HG02885 (cell line): Measurements from ENCODE around the gene MGARP.

ENCODE experiments used
- ATAC-seq: cut with Tn5 transposase; IDR thresholded peaks from one replicate; pipeline ENCODE4 v1.9.1; 2021; ENCODE audit warnings: mild to moderate bottlenecking; ENCODE audit not compliant: unreplicated experiment, poor library complexity

Gene MGARP

DNA sequence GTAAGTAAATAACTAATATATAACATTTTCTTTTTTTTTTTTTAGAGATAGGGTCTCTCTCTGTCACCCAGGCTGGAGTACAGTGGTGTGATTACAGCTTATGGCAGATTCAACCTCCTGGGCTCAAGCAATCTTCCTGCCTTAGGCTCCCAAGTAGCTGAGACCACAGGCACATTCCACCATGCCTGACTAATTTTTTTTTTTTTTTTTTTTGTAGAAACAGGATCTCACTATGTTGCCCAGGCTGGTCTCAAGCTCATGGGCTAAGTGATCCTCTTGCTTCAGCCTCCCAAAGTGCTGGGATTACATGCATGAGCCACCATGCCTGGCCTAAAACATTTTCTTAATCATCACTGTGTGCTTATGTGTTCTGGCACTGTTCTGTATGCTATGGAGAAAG is 32.8 kb downstream of the MGARP start:
- no peak for ATAC-seq

DNA sequence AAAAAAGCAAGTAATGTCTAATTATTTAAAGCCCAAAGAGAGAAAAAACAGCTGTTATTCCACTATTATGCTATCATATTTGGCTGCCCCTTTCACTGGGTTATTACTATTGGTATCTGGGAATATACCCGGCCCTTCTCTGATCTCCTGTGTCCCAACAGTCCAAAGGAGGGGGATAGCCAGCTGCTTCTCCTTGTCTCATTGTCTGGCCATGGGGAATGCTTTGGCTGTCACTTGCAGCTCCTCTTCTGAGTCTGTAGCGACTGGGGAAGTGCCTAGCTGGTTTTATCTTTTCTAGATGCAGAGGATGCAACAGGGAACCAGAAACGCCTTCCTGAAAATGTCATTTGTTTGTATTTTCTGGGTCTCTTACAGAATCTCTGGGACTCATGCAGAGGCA is 33.9 kb downstream of the MGARP start:
- no peak for ATAC-seq

DNA sequence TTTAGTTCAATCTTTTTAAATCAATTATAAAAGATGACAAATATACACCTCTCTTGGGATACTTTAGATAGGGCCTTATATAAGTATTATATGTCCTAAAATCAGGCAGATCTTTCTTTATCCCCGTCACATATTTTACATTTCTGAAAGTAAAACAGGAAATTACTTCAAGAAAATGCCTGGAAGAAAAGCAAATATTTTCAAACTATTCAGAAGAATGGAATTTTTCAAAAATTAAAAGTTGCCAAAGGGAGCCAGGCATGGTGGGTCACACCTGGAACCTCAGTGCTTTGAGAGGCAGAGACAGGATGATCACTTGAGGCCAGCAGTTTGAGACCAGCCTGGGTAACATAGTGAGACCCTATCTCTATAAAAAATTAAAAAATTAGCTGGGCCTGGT is 34.4 kb downstream of the MGARP start:
- ATAC-seq = no peak

DNA sequence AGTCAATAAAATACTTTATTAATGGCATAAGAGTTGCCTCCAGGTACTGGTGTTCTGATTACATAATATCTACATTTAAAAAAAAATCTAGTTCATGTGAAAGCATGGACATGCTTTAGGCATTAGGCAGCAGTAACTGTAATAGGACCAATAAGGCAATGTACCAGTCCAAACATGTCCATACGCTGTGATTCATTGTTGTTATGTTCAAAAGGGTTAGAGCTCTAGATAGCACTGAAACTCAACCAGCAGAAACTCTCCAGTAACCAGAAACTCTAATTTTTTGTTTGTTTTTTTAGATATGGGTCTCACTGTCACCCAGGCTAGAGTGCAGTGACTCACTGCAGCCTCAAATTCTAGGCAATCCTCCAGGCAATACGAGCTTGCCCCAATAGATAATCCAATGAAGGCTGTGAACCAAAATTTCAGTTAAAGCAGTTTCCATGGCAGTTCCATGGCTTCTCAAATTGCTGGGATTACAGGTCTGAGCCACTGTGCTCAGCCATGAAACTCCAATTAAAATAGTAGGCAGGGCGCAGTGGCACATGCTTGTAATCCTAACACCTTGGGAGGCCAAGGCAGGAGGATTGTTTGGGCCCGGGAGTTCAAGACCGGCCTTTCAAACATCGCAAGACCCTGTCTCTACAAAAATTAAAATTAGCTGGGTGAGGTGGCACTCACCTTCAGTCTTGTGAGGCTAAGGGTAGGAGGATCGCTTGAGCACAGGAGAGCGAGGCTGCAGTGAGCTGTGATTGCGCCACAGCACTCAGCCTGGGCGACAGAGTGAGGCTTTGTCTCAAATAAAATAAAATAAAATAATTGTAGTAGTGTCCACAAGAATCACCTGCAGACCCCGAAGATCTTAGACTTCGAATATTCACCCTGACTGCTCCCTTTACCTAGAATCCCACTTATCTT is 36.3 kb downstream of the MGARP start:
- ATAC-seq = no peak

DNA sequence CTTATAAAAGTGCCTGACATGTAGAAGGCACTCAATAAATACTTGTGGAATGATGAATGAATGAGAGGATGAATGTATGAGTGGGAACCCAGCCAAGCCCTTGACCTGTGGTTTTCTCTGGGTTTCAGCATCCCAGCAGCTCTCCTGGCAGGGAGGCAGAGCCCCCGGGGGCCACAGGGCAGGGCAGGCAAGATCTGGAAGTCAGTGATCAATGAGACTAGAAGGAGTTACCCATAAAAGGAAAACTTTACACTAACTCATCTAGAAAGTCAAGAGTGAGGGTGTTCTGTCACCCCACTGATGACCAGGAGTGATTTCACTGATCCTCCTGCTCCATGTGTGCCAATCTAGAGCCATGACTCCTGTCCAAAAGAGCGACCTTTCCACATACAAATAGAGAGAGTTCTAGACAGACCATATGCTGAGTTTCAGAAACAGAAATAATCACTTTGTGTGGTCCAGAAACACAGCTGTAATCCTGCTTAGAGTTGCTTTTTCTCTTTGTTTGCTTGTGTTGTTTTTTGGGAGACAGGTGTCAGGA is 37.4 kb downstream of the MGARP start:
- ATAC-seq = no peak

DNA sequence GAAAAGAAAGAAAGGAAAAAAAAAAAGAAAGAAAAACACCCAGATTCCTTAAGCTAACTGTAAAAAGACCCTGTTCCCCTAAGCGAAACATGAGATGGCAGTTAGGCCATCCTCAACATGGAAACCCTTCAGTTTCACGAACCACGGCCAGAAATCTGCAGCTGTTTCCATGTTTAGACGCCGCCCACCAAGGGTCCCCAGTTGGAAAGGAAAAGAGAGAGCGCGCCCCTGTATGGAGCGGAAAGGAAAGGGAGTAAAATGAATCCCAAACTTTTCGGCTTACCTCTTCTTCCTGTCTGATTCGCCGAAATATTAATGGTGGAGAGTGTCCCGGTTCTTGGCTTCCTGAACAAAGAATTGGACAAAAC is 38.3 kb downstream of the MGARP start:
- no peak for ATAC-seq

DNA sequence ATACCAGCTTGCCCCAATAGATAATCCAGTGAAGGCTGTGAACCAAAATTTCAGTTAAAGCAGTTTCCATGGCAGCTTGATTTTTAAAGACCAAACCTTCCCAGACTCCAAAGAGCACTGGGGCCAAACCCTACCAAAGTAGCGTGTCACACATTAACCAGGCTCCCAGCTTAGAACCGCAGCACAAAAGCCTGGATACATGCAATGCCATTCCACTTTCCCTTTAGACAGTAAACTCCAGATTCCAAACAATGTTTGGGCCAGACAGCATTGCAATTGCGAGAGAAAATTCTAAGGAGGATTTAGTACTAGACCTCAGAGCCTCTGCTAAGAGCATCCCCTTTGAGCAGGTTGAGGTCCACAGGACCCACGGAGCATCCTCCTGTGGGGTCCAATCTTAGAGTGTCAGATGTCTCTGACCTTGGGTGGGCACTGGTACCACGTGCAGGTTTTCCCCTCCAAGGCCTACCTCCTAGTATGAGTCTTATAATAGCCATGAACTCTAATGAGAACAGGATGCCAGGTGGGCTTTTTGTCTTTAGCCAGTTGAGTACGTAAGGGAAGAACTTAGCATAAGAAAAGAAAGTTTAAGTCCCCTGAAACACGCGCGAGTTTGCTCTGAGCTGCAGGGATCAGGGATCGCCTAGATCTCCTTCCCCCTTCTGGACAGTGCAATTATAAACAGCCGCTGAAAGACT is 38.8 kb downstream of the MGARP start:
- ATAC-seq = no peak

DNA sequence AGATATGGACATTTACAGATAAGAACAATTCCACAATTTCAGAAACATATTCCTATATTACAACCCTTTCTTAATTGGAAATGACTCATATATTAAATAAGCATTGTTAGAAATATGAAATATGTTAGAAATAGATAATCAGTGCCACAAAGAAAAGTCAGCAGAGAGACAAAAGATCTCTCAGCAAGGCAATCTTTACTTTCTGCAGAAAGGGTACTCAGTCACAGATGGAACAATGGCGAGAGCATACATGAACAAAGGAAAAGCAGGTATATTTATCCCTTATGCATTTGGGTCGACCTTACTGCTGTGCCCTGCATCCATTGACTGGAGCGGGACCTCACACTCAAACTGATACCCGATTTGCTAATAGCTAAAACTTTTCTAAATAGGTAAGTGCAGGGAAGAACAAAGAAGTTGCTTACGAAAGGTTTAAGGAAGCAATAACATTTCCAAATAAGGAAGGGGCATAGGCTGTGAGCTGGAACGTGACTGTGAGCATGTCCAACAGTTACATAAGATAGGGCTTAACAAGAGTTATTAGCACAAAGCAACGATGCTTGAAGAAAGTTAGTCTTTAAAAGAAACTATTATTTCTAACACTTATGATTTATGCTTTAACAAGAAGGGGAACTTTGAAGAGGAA is 40.8 kb downstream of the MGARP start:
- no peak for ATAC-seq

DNA sequence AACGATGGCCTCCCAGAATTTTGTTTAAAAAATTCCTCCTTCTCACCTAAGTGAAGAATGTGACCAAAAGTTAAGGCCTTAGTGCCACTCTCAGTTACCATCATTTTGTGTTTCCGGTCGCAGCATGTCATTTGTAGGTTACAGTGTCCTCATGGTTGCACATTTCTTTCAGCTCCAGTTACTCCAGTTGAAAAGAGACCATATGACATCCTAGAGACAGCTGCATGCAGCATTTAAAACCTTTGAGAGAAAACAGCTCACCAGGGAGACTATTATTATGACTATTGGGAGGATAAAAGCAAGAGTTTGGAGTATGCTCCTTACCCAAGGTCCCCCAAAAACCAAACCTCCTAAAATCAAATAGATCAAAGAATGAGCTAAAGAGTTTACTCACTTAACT is 45.8 kb downstream of the MGARP start:
- no peak for ATAC-seq

DNA sequence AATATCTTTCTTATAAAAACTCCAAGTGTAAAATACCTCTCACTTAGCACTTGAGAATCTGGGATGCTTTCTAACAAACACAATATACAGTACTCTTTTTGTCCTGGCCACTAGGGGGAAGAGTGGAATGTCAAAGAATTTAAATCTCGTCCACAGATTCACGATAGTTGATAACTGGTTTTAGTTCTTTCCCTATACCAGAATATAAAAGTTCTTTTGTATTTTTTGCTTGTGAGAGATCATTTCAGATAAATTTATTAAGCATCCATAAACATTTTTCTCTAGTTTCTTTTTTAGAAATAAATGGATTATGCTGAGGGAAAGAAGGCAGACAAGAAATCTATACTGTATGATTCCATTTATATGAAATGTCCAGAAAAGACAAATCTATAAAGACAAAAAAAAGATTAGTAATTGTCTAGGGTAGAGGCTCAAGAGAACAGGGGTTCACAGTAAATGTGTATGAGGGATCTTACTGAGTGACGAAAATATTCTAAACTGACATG is 50.4 kb downstream of the MGARP start:
- peak; percentile 86 for ATAC-seq

DNA sequence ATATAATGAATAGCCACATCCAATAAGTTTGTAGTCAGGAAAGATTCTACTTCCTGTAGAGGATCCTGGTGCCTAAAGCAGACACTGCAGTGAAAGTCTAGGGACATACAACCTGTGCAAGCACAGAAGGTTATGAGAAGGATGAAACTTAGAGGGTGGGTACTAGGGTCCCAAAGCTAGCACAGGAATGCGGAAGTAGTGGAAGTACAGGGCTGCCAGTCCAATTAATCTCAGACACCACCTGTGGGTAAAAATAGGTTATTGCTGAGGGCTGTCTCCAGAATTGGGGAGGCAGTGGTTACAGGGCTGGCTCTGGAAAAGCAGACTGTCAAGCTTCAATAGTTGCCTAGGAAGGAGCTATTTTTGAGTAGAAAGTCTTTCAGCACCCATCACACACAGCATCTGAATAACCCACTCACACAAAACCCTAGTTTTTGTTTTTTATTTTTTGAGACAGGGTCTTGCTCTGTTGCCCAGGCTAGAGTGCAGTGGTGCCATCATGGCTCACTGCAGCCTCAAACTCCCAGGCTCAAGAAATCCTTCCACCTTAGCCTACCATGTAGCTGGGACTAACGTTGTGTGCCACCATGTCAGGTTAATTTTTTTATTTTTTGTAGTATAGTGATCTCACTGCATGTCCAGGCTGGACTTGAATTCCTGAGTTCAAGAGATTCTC is 52.2 kb downstream of the MGARP start:
- no peak for ATAC-seq

DNA sequence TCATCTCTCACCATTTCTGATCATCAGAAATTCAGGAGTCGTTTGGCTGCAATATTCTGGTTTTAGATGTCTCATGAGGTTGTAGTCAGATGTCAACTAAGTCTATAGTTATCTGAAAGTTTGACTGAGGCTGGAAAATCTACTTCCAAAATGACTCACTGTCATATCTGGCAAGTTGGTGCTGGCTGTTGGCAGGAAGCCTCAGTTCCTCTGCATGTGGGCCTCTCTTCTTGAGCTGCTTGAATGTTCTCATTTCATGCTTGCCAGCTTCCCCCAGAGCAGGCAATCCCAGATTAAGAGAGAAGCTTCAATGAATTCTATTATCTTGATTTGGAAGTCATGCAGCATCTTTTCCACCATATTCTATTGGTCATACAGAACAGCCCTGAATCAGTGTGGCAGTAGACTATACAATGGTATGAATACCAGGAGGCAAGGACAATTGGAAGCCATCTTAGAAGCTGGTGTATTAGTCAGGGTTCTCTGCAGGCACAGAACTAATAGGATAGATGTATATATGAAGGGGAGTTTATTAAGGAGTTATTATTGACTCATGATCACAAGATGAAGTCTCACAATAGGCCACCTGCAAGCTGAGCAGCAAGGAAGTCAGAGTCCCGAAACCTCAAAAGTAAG is 56.2 kb downstream of the MGARP start:
- ATAC-seq = peak; percentile 73

DNA sequence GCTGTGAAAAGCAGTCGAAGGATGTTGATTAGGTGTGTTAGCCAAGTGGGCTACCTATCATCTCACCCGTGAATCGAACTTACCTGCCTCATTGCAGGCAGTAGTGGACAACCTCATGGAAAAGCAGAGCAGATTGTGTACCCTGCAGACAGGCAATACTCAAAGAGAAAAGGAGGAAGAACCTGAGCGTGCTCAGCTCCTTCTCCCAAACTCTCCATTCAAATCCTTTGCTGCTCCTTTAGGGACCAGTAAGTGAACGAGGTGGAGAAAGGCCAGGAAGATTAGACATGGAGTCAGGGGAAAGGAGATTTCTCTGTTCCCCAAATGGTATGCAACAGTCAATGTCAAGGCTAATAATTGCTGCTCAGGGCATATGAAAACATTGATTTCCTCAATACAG is 57.8 kb downstream of the MGARP start:
- ATAC-seq = no peak

DNA sequence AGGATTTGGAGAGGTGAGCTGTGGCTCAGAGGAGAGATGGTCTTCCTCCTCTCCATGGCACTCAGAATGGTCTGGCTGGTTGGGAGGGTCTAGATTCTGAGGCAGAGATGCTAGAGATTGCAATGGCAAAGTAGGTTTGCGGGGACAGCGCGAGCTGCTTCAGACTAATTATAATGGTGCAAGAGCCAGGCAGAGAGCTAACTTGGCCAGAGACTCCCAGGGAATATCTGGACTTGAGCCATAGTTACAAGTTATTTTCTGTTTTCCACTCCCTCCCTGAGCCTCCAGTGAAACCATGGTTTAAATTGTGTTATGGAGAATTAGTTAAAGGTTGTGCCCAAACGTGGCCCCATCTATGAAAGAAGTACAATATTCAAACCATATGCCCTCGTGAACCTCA is 58.3 kb downstream of the MGARP start:
- no peak for ATAC-seq

DNA sequence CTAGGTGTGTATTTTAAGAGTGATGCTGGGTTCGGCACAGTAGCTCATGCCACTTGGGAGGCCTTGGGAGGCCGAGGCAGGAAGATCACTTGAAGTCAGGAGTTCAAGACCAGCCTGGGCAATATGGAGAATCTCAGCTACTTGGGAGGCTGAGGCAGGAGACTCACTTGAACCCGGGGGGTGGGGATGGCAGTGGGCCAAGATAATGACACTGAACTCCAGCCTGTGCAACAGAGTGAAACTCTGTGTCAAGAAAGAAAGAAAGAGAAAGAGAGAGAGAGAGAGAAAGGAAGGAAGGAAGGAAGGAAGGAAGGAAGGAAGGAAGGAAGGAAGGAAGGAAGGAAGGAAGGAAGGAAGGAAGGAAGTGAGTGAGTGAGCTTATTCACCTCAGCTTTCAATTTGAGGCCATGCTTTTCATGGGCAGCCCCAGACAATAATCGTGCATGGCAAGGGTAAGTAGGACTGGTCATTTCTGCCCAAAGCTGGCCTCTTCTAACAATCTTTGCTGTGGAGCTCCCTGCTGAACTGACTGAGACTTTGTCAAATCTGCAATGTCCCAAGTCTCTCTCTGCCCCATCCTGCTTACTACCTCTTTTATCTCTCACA is 60.5 kb downstream of the MGARP start:
- no peak for ATAC-seq
